Stimulated activated CD8-positive, alpha-beta memory T cell treated with anti-CD3 and anti-CD28 coated beads, Interleukin-4, amount 100 ng/mL, for 4 hours (primary cell): ENCODE results near the gene GPR180.

Experiments used
- DNase-seq, 2 donors: peaks; one replicate each; pipeline ENCODE4 v3.0.0-alpha.2; 2020; ENCODE audit warnings: low read depth in 2 of 2, low spot score in 1 of 2

GPR180 gene

GRCh38 chr13:94640721-94641120, 39.1 kb downstream of the GPR180 start:
- DNase-seq = no peak

DNA sequence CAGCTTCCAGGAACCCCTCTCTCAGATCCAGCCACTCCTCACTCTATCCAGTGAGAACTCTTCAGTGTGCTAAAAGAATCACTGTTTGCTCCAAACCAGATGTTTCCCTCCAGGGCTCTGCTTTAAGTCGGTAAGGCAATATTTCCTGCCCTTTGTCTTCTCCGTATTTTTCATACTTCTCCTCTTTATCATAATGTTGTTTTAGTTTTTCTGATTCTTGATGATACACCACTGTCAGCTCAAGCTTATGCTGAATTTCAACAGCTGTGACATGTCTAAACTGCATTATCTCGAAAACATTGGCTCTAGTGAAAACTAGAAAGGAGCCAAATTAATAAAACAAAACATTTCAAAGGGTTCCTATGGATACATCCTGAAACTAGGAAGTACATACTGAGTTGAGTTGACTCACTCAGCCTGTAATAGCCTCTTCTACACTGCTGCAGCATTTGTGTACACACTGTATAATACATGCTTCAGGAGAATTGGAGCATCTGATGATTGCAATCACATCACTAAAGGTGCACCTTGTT, 39.8 kb downstream of the GPR180 start:
- DNase-seq = no peak

GRCh38 chr13:94646904-94647303, 45.2 kb downstream of the GPR180 start:
- DNase-seq = no peak

DNA sequence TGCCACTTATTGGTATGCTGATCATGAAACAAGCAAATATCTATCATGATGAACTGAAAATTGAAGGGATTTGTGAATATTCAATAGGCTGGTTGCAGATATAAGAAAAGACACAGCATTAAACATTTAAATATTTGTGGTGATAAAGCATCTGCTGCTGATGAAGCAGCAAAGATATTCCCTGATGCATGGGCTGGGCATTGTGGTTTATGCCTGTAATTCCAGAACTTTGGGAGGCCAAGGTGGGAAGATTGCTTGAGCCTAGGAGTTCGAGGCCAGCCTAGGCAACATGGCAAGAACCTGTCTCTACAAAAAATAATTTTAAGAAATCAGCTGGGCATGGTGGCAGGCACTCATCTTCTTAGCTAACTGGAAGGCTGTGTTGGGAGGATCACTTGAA, 54.5 kb downstream of the GPR180 start:
- DNase-seq = no peak

- no peak for DNase-seq
Observed at GRCh38 chr13:94656766-94657165, 55.1 kb downstream of the GPR180 start.

DNA sequence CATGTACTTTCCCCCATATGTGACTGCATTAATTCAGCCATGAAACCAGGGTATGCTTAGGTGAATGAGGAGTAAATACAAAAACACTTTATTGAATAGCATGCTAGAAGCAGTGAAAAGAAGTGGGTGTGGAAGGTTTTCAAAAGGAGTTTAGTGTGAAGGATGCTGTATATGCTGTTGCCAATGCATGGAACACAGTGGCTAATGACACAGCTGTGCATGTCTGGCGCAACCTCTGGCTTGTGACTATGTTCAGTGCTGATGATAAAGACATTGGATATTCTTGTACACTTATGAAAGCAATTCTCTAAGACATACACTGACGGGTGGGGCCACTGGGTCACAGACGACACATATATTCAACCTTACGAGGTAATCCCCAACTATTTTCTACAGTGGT, 55.5 kb downstream of the GPR180 start:
- DNase-seq = no peak

DNA sequence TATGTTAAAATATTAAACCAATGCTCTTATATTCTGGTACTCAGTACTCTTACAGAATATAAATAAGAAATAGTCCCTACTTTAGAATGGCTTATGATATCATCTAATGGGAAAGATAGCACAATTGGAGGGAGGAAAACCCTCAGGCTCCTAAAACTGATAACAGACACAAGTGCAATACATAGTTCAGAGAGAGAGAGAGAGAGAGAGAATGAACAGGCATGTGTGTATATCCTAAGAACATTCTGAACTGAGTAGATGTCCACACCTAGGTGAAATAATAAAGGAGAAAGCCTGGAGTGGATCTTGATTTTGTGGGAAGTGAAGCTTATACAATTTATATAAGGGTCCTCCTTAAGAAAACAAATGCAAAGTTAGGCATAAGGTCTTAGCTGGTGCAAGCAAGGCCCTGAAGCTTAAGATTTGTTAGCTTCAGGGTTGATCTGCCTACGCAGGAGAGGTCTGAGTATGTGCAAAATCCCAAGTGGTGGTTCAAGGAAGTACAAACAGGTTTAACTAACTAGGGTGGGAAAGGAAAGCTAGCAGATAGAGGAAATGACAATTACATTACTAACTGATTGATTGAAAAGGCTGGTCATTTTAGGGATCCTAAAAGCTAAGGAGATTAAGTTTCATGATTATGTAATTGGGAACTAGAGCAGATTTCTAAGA, 57.4 kb downstream of the GPR180 start:
- no peak for DNase-seq

GRCh38 chr13:94659598-94659946, 57.9 kb downstream of the GPR180 start:
- DNase-seq = no peak

GRCh38 chr13:94660695-94661326, 59.2 kb downstream of the GPR180 start:
- DNase-seq = no peak

GRCh38 chr13:94661406-94661805, 59.7 kb downstream of the GPR180 start:
- no peak for DNase-seq

- DNase-seq = no peak
Observed at GRCh38 chr13:94662274-94662945, 60.8 kb downstream of the GPR180 start.

DNA sequence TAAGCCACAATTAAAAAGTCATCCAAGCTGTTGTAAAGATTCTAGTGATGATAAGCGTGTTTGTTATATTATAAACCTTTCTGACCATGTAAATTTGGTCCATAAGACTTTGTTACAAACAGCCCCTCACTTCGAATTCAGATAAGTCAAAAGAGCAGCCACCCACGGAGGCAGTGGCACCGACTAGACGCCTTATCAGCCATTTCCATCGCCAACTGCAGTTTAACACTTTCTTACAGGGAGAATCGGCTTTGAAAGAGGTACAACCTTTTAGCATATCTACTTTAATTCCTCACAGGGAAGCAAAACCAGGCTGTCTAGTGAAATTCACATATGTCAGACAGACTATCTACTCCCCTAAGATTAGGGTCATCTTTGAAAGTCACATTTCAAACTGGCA, 63.2 kb downstream of the GPR180 start:
- DNase-seq = no peak

- DNase-seq = no peak
Observed at GRCh38 chr13:94666065-94666464, 64.4 kb downstream of the GPR180 start.

DNA sequence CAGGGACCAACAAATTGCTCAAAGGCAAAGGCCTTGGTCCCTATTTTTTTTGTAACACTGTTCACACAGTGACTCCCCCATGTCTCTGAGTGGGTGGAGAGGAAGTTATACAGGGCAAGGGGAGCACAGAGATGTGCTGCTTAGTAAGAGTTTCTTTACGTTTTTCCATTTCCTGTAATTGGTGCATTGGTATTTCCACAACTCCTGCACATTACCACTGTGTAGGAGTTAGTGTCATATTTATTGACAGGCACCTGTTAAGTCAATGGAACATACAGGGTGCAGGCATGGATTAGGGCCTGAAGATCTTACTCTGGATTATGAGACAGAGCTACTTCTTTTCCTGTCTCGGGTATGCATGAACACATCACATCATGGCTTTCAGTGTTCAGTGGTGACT, 65.5 kb downstream of the GPR180 start:
- no peak for DNase-seq

DNA sequence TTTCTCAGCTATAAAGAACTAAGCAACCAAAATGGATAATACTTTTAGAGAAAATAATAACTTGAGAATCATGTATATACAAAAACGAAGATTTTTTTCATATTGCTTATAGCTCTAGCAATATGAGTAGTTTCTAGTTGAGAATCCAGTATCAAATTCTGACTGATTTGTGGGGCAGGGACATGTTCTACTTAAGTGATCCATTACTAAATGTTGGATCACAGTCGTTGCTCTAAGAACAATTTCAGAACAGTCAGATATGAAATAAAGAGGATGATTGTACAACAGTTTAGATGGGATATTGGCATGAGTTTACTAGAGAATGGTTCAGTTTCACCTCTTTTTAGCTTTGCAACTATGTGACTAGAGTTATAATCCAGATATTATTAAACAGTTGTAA, 70.7 kb downstream of the GPR180 start:
- DNase-seq = no peak

DNA sequence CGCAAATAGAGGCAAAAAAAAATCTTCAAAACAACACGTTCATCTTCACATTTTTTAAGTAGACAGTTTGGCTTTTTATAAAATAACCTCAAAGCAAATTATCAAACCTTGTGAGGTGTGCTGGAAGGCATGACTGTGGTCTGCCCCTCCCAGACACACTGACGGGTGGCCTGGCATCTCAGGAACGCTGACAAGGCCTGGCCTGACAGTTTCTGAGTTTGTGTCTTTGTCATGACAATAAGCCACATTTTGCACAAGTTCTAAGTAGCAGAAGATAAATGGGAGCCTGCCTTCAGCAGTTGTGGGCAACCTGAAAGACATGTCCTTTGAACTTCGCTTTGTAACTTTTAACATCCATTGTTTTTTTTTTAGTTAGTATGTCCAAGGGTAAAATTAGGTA, 72.2 kb downstream of the GPR180 start:
- DNase-seq = no peak

DNA sequence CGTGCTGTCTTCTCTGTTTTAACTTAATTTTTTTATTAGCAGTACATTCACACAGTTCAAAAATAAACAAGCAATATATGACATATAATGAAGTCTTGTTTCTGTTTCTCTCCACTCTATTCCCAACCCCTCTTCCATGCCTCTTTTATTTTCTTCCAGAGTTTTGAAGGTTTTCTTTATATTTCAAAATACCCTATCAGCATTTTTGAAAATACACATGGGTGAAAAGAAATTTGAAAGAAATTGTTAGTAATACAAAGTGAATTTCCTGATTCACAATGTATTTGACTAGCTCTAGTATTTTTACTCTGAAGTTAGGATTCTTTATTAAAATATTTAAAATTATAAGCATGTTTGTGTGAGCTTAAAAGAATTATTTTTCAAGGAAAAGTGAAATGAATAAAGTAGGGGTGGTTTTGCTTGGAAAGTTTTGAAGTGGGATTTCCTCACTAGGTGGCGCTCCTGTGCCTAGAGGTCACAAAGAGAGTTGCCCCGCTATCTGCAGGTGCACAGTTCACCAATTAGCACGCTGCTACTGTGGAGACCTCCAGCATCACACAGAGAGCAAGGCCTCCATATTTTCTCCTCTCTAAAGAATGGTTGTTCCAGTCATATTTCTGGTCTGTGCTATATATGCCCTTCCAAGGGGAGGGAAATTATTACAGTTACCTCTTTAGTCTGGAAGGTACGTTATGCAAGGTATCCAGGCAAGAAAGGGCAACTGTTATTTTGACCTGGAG, 73.1 kb downstream of the GPR180 start:
- DNase-seq = peak in 1 of 2 donors; percentile 2

- DNase-seq = no peak
Observed at GRCh38 chr13:94677799-94678198, 76.1 kb downstream of the GPR180 start.

GRCh38 chr13:94678845-94679244, 77.2 kb downstream of the GPR180 start:
- DNase-seq = no peak

DNA sequence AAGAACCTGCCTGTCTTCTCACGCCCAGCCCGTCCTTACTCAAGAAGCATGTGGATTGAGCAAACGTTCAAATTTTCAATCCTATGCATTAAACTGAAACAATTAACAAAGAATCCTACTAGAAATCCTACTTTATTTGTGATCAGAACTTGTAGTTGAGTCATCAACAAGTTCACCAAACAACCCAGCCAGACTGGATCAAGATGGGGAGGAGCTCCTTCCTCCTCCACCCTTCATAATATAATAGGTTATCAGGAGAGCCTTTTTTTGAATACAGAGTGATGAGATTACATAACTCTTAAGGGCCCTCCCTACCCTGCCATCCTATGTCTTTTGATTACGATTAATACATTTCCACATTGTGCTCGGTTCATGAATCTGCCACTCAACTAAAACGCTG, 78.0 kb downstream of the GPR180 start:
- no peak for DNase-seq

- no peak for DNase-seq
Observed at GRCh38 chr13:94682229-94682628, 80.6 kb downstream of the GPR180 start.

- no peak for DNase-seq
Observed at GRCh38 chr13:94683409-94683808, 81.8 kb downstream of the GPR180 start.
